Stimulated activated CD4-positive, alpha-beta T cell treated with anti-CD3 and anti-CD28 coated beads, Interleukin-15, amount 100 ng/mL, for 24 hours (primary cell): ENCODE measurements around the gene AAK1.
A peak's percentile ranks its signal among the peaks of the same experiment; 100 is the strongest.
"Not testable (repeated sequence)": the region's sequence is repeated elsewhere in the genome, so short reads cannot be mapped to it uniquely, and the experiment has no call there.

ENCODE experiments used
- DNase-seq: peaks from one replicate; pipeline ENCODE4 v3.0.0-alpha.2; 2020

The AAK1 gene

DNA sequence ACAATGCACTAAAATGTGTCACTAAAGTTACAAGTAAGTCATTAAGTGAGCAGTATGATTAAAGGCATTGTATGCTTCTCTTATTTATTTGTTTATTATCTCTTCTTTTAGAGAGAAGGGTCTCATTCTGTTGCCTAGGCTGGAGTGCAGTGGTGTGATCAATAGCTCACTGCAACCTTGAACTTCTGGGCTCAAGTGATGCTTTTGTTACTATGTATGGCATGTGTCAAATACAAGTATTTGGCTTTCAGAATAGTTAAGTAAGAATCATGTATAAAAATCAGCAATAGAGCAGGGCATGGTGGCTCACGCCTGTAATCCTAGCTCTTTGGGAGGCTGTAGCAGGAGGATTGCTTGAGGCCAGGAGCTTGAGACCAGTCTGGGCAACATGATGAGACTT is 15.8 kb upstream of the AAK1 start:
- no peak for DNase-seq

DNA sequence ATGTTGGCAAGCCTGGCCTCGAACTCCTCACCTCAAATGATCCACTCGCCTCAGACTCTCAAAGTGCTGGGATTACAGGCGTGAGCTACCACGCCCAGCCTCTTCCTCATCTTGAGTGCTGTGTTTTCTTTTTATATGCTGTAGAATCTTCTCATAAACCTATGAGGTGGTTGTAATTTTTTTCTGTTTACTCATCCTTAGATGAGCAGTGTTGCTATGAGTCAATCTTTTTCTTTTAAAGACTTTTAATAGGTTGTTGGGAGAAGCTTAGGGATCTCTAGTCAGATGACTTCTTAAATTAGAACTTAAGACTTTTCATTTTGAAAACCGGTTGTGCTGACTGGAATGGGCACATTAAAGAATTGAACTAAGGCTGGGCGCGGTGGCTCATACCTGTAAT is 8.7 kb upstream of the AAK1 start:
- DNase-seq, result no peak

DNA sequence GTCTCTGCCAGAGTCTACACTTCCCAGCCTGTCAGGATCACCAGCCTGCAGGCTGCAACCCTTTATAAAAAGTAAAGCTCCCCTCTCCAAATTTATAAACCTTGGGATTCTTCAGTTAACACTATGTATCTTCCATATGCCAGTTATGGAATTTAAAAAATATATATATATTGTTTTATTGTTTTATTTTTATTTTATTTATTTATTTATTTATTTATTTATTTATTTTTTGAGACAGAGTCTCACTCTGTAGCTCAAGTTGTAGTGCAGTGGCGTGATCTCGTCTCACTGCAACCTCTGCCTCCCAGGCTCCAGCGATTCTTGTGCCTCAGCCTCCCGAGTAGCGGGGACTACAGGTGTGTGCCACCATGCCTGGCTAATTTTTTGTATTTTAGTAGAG is 3.7 kb upstream of the AAK1 start:
- DNase-seq, result not testable (repeated sequence)

DNA sequence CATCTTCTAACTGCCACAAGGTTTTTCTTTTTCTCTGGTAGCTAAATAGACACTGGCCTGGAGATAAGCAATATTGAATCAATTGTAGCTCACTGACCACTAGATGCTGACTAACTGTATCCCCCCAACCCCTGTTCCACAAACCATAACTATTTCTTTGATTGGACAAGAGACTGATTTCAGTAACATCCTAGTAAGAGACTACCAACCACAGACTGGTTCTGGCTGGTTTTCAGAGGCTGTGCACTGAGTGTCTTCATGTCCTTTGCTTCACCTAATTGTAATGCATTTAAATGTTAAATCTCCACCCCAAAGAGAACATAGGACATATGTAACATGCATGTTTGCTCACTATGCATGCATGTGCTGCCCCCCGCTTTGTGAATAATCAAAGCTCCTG is 3.2 kb upstream of the AAK1 start:
- DNase-seq, result no peak

DNA sequence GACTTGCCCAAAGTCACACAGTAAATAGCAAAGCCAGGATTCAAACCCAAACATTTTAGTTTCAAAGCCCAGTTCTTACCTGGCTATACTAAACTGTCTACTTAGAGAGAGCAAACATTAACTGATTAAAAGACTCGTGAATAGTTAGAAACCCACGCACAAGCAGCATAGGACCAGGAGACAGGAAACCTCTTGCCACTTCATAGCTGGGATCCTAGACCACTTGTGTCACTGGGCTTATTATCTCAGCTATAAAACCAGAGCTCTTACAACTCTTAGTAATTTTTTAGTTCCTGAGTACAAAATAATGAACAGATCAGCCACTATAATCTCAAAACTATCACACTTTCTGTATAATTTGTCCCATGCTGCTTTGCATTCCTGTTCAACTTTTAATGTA is 2.4 kb upstream of the AAK1 start:
- DNase-seq, result no peak

DNA sequence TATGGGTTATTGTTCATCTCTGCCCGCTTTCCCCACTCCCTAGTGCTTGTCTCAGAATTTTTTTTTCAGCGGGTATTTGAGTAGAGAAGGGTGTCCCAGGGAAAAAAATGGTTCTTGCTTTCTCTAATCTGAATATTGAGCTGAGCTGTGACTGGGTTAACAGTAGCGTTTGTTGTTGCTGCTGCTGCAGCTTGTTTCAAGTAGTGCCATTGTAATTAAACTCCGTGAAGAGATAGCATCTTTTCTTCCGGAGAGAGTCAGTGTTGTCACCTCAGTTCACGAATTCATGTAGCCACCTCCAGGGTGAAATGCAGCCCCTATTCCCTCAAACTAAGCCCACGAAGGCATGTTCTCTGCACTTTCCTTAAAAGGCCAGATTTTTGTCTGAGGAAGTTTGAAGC is 1.5 kb upstream of the AAK1 start:
- DNase-seq, result no peak

DNA sequence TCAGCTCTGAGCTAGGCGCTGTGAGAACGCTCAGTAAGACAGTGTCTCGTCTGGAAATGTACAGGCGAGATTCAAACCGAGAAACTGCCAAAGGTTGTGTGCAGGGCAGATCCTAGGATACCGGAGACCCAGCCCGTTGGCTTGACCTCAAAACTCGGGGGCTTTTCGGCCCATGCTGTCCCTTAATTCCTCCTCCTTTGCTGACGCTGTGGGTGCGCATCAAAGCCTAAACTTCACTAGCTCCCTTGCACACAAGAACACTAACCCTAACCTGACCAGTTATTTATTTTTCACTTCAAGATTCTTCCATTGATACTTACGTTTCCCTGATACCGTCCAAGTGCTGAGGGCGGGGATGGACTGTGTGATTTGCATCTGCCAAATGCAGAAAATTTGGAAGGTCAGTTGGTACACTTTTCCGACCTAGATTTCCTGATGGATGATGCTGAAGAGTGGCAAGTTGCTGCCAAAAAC is 1.0 kb upstream of the AAK1 start:
- DNase-seq, result no peak

DNA sequence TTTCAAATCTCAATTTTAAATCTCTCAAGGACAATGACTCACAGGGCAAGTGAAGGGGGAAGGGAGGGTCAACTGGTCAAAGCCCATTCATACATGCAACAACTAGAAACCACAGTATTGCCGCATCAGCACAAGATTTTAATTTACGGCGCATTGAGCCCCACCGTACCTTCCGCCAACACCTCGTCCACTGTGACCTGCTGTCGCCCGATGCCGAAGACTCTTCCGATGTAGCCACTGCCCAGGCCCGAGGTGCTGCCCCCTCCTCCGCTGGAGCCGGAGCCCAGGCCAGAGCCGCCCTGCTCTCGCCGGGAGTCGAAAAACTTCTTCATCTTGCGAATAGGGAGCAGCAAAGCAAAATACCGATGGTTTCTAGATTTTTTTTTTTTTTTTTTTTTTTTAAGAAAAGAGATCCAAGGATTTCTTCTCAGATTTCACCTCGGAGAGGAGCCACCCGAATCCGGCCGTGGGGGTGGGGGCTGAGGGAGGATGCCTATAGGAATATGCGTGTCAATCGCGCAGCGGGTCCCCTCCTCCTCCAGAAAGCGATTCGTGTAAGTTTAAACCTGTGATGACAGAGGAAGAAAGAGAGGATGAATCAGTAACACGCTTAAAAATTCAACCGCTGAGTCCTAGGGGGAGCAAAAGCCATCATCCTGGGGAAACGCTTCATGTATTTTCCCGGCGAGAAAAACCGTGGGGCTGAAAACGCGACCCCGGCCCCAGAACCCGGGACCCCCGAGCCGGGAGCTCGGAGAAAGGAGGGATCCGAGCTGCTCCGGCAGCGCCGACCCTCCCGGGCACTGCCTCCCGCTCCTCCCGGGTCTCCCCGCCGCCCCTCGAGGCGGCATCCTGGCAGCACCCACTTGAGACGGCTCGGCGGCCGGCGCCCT is 584 bp downstream of the AAK1 start:
- DNase-seq, result peak; percentile 83

DNA sequence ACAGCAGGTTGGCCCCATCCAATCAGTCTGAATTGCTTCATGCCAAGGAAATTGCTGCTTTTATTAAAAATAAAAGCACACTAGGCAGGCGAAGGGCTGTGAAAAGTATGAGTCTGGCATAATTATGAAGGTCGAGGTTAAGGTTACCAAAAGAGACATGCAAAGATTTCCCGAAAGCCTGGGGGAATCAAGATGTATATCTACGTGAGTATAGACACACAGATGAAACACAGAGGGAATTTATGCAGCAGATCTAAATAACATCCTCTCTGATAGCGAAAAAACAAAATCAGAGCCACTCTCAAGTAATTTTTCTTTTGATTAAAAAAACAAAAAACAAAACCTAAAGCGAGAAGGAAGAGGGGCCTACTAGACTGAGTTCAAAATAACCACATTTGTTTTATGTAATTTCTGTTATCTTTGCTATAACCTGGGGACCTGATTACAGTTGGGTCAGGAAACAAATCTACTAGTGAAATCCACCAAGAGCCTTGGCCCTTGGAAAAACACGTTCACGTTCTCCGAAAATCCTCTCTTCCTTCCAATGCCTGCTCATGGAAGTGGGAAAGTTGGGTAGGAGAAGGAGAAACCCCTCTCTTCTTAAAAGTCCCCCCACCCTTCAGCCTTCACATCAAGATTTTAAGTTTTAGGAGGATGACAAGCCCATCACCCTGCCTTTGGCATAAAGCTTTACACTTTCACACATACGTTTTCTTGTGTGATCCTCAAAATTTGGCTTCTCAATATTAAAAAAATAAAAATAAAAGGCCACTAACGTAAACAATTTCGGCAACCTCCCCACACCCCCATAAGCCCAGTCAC is 1.4 kb downstream of the AAK1 start:
- no peak for DNase-seq

DNA sequence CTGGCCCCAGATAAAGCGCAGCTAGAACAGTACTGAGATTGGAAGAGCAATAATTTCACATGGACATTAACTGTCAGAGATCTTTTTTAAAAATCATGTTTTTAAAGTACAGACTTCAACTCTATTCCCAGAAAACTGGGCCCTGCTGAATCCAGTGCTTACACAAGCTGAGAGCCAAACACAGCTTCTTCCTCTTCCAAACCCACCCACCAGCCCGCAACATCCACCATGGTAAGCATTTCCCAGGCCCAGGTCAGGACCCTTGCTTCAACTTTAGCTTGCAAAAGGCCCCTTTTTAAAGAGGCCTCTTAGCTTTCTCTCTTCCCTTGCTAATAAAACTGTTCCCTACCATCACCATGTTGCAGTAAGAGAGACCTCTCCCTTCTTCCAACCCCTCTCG is 2.1 kb downstream of the AAK1 start:
- no peak for DNase-seq

DNA sequence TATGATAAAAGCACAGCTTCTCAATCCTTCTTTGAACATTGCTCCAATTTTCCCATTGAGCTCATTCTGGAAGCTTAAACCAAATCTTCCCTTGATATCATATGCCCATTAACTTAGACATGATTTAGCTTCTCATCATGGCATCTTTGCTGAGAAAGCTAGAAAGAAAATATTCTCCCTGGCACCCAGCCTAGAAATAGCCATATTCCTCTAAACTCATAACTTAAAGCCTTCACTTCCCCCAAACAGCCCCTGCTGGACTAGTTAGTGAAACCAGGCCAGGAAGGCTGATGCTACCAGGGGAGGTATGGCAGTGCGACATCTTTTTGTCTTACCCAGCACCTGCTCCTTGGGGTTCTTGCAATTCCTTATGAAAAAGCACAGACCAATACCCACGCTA is 4.3 kb downstream of the AAK1 start:
- DNase-seq, result no peak

DNA sequence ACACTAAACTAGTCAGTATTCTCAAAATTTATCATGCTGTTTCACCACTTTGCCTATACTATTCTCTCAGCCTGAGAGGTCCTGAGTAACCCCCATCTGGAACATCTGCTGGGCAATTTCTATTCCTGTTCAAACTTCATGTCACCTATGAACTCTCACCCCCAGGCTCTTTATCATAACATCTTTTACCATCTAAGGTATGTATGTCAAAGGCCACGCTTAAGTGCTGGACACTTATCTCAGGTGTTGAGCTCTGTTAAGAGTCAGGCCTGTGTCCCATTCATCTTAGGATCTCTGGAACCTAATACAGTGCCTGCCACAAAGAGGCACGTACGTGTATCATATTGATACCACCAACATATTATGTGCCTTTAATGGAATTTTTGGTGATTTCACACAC is 4.9 kb downstream of the AAK1 start:
- no peak for DNase-seq

DNA sequence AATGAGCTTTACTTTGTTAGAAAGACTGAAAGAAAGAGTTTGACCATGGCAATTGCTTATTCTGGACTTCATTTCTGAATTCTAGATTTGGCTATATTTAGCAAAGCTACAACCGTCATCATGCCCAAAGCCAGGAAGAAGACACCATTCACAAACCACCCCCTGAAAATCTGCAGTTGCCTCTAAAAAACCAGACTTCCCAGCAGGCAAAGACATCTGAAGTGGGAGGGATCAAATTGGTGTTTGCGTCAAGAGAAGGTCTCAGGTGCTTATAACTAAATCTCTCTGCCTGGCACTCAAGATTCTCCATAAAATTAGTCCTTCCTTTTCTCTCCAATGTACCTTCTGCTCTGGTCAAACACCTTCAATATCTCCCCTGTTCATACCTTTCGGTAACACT is 5.6 kb downstream of the AAK1 start:
- DNase-seq, result no peak

DNA sequence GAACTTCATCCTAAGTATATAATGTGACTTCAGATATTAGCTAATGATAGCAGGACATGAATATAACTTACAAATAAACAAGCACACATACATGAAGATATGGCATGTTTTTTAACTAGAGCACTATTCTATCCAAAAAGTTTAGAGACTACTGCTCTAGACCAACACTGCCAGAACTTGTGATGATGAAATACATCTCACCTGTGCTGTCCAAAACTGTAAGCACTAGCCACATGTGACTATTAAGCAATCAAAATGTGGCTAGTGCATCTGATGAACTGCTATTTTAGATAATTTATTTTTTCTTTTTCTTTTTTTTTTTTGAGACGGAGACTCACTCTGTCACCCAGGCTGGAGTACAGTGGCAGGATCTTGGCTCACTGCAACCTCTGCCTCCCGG is 7.1 kb downstream of the AAK1 start:
- no peak for DNase-seq

DNA sequence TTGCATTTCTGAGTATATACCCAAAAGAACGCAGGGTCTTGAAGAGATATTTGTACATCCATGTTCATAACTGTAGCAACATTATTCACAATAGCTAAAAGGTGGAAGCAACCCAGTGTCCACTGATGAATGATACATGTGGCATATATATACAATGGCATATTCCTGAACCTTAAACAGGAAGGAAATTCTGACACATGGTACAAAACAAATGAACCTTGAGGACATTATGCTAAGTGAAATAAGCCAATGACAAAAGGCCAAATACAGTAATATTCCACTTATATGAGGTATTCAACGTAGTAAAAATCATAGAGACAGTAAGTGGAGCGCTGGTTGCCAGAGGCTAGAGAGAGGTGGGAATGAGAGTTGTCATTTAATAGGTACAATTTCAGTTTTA is 8.1 kb downstream of the AAK1 start:
- DNase-seq, result no peak

DNA sequence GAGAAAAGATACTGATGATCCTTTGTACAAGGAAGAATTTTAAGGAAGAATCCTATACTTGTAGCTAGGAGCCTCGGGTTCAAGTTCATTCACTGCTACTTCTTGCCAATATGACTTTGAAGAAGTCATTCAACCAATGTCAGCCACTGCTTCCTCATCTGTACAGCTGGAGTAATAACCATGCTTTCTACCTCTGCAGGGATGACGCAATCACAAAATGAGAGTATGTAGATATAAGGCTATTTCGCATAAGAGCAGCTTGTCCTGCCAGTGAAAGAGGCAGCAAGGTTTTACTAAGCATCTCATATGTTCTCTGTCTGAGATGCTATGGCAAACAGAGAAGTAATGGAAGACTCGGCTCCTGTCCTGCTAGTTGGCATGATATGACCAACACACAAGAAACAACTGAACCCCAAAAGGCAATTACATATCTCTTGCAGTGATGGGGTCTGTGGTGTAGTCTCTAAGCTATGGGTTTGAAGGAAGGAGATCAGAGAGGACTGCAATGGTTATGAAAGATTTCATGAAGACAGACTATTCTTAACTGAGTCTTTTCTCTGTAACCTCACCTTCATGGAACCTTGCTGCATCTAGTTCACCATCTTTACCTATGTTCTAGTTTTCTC is 9.2 kb downstream of the AAK1 start:
- no peak for DNase-seq

DNA sequence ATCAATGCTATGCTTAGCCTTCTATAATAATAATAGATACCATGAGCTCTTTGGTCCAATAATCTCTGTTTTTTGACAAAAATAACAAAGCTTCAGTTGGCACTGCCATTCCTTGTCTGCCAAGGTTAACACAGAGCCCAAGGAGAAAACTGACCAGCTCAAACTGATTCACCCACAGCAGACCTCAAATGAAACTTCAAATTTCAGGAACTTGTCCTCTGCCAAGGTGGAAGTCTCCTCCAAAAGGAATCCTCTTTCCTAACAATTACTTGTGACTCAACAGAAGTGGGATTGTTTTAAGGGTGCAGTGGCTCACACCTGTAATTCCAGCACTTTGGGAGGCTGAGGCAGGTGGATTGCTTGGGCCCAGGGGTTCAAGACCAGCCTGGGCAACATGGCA is 12.1 kb downstream of the AAK1 start:
- no peak for DNase-seq

DNA sequence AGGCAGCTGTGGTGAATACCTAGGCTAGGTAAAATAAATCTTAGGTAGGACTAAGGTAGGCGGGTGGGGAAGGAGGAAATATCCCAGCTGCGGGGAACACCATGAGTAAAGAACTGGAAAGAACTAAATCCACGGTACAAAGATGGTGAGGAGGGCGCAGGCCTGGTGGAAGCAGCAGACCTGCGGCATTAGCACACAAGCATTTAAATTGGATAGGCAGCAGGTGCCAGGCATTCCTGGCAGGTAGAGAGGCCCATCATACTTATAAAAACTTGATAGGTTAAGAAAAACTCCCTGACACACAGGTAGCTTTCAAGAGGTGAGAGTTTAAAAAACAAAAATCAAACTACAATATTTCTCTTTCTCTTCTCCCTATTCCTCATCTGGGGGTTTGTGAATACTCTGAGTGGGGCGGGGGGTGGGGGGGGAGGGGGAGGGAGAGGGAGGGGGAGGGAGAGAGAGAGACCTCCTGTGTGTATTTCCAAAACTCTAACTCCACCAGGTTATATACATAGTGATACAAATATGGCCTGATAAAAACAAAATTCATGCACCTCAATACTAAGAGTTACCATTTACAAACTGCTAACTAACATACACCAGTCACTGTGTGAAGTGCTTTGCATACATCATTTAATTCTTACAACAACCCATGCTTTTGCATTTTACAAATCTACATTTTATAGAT is 13.5 kb downstream of the AAK1 start:
- no peak for DNase-seq

DNA sequence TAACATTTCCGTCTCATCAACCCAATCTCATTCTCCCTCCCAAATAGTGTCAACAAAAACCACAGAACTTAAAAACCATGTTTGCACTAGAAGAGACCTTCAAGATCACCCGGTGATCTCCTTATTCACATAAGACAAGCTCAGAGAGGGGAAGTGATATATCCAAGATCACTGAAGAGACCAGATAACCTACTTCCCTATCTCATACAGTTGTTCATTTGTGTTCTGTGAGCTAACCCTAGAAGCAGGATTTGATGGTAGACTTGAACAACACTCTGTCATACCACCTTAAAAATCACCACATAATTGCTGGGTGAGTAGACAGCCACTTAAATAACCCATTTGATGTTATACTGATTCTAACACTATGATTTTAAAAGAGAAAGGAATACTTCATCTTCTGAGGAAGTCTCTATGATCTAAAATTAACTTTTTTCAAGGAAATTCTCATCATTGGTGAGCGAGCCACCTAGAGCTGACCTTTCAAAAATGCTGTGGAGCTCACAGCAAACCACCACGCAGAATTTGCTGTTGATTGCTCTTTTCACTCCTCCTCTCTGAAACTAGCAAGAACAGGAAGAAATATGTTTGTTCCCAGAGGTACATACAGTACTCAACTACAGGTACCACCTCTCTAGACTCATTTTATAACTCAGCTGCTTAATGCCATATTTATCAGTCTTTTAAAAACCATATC is 15.1 kb downstream of the AAK1 start:
- DNase-seq, result peak; percentile 30

DNA sequence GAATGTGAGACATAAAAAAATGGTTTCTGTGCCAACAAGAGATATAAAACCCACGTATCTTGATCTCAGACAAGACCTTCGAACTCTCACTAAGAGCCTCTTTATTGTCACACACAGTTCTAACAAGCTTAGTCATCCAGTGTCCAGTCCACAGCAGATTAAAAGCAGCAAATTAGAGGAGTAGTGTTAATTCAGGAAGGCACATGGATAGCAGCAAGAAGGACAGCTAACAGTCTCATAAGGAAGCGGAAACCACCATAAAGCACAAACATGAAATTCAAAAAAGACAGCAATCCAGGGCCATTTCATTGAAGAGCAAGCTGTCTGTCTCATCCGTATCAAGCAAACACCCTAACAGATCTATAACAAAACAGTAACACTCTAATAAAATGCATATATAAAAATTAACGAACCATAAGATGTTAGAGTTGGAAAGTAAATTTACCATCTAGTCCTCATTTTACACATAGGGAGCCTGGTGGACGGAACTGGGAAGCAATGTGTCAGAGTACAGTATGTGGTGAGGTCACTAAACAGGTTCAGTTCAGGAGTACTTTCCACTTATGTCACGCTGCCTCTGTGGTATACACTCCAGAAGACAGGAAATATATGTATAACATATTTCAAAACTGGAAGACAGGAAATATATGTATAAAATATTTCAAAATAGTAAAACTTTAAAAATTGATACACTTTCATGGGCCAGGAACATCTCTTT is 18.3 kb downstream of the AAK1 start:
- peak; percentile 41 for DNase-seq

DNA sequence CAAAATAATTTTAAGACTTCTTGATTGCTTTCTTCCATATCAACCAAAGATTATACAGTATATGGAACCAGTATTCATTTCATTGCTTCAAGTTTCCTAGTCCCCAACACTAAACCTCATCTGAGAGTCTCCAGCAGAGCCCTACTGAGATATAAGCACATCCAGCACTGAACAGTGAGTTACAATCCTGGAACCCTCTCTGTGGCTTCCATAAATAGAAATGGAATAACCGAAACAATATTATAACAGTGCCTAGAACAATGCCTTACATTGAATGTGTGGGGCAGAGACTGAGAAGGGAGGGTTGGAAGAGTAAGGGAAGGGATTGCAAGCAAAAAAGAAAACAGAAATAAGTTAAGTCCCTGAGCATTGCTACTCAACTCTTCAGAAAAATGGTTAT is 18.9 kb downstream of the AAK1 start:
- DNase-seq, result no peak

DNA sequence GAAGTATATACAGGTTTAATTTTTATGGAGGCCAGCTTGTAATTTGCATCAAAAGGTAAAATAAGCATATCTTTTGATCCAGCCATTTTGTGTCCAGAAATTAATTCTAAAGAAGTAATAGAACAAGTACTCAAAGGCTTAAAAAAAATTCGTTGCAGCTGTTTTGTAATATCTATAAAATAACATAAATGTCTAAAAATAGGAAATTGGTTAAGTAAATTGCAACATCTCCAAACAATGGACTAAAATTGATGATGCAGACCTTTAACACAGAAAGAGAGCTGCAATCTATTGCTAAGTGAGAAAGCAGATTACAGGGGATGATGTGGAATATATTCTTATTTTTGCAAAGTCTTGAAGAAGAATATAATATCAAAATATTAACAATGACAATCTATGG is 19.4 kb downstream of the AAK1 start:
- DNase-seq, result no peak
